Stimulated activated memory B cell treated with anti-CD40 and anti-IgM and Interleukin-4, amounts not matched to agents 10 μg/mL and 1 μg/mL and 100 μg/mL, for 72 hours (primary cell): ENCODE results near the gene KIF26A.

Experiments used
- ATAC-seq: fragments of 150-1000 bp; cut with Tn5 transposase; 2 replicates; pipeline ENCODE4 v1.10.0; 2021
- H3K27ac Mint-ChIP-seq: one replicate; pipeline ENCODE4 v1.8.0; 2022; ENCODE audit warnings: mild to moderate bottlenecking, mixed read lengths
- H3K27me3 Mint-ChIP-seq: one replicate; pipeline ENCODE4 v1.8.0; 2022; ENCODE audit warnings: mixed read lengths
- H3K36me3 Mint-ChIP-seq: one replicate; pipeline ENCODE4 v1.8.0; 2022; ENCODE audit warnings: mixed read lengths
- H3K4me1 Mint-ChIP-seq: one replicate; pipeline ENCODE4 v1.8.0; 2022; ENCODE audit warnings: mixed read lengths
- H3K4me3 Mint-ChIP-seq: one replicate; pipeline ENCODE4 v1.8.0; 2022; ENCODE audit warnings: mild to moderate bottlenecking, moderate library complexity, mixed read lengths
- H3K9me3 Mint-ChIP-seq: one replicate; pipeline ENCODE4 v1.8.0; 2022; ENCODE audit warnings: mixed read lengths

KIF26A gene

GRCh38 chr14:104140463-104141331, 2.3 kb downstream of the KIF26A start:
- H3K27ac Mint-ChIP-seq, result no peak overlapping the region
- no peaks in the 10 kb centered on the region for H3K9me3 Mint-ChIP-seq
- ATAC-seq, result no peak
- H3K4me1 Mint-ChIP-seq, result peaks cover 12% of the 10 kb centered on the region
- no peaks in the 10 kb centered on the region for H3K36me3 Mint-ChIP-seq
- peaks cover 69% of the 10 kb centered on the region for H3K27me3 Mint-ChIP-seq
- H3K4me3 Mint-ChIP-seq, result no peak overlapping the region

- H3K4me1 Mint-ChIP-seq, result peaks cover 11% of the 10 kb centered on the region
- no peaks in the 10 kb centered on the region for H3K9me3 Mint-ChIP-seq
- ATAC-seq, result no peak
- H3K27ac Mint-ChIP-seq, result no peak overlapping the region
- H3K4me3 Mint-ChIP-seq, result no peak overlapping the region
- peaks cover 74% of the 10 kb centered on the region for H3K27me3 Mint-ChIP-seq
- no peaks in the 10 kb centered on the region for H3K36me3 Mint-ChIP-seq
Measured at GRCh38 chr14:104141621-104142091, 3.3 kb downstream of the KIF26A start.

DNA sequence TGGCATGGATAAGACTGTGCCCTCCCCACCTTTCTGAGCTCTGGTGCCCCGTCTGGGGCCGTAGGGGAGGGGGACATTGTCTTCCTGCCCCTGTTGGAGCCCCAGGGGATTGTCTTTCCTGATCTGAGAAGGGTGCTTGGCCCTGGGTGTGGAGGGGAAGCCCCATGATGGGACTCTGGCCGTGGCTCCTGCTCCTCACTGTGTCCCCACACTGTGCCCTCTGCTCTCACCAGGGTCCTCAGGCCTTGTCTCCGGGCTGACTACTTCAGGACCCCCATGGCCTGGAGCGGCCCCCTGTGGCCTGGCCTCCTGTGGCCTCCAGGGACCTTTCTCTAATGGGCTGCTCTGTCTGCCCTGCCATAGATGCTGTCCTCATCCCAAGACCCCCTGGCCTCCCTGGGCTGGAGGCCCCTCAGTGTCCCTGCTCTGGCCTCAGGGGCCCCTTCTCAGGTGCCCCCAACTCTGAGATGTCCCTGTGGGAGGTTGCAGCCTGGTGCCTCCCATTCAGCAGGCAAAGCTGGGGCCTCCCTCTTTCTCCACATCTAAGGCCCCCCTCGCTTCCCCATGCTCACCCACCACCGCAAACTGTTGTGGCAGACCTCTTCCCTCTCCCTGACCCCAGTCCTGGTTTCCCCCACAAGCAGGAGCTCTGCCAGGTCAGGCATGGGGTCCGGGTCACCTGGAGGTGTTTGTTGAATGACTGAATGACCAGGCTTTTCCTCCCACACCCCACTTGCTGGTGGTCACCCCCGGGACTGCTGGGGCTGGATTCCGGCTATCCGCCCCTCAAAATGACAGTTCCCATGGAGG, 4.0 kb downstream of the KIF26A start:
- ATAC-seq, result no peak
- Mint-ChIP-seq H3K4me1 (peaks cover 4% of the 10 kb centered on the region), H3K4me3 (no peak overlapping the region), H3K36me3 (no peaks in the 10 kb centered on the region), H3K27me3 (peaks cover 74% of the 10 kb centered on the region), H3K27ac (no peak overlapping the region), H3K9me3 (no peaks in the 10 kb centered on the region)

- peaks cover 4% of the 10 kb centered on the region for H3K4me1 Mint-ChIP-seq
- H3K27ac Mint-ChIP-seq, result no peak overlapping the region
- peaks cover 80% of the 10 kb centered on the region for H3K27me3 Mint-ChIP-seq
- no peak overlapping the region for H3K4me3 Mint-ChIP-seq
- no peaks in the 10 kb centered on the region for H3K9me3 Mint-ChIP-seq
- no peak for ATAC-seq
- H3K36me3 Mint-ChIP-seq, result no peaks in the 10 kb centered on the region
Measured at GRCh38 chr14:104142946-104143470, 4.6 kb downstream of the KIF26A start.

DNA sequence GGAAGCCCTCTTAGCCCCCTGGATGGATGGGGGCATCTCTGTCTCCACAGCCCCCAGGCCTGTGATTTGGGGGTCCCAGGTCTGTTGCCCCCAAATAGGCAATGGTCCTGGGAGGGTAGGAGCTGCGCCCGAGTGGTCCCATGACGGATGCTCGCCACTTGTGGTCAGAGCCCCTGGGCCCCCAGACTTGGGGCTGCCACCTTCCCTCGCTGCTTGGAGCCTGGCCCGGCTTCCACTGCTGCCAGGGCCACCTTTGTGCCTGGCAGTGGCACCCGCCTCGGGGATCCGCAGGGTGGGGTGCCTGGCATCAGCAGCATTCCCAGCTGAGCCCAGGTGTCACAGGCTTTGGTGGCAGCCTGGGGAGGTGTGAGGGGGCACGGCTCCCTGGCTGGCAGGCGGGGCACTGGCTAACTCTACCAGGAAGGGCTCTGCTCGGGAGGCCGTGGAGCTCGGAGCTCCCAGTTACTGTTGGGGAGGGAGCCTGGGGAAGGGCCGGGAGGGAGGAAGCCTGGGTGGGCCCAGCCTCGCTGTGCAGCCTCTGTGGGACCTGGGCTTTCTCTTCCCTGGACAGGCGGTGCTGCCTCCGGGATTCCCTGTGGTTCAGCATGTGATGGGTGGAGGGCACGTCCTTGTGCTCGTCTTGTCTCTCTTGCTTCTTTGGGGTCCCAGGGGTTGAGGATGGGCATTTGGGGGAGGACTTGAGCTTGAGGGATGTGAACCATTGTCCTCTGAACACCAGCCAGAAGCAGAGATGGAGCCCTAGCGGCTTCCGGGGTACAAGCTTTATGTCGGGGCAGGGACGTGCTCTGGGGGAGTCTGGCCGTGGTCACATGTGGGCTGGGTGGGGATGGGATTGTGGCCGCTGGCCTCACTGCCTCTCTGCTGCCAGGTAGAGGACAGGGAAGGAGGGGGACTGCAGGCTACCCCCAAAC, 5.4 kb downstream of the KIF26A start:
- peaks cover 87% of the 10 kb centered on the region for H3K27me3 Mint-ChIP-seq

GRCh38 chr14:104144453-104144790, 6.0 kb downstream of the KIF26A start:
- no peak overlapping the region for H3K4me3 Mint-ChIP-seq
- H3K9me3 Mint-ChIP-seq, result no peaks in the 10 kb centered on the region
- H3K36me3 Mint-ChIP-seq, result no peaks in the 10 kb centered on the region
- no peak for ATAC-seq
- H3K4me1 Mint-ChIP-seq, result peaks cover under 1% of the 10 kb centered on the region
- H3K27me3 Mint-ChIP-seq, result peaks cover 81% of the 10 kb centered on the region
- no peak overlapping the region for H3K27ac Mint-ChIP-seq

More for the DNA sequence above, 5.4 kb downstream of the KIF26A start:
- H3K9me3 Mint-ChIP-seq, result no peaks in the 10 kb centered on the region
- H3K4me3 Mint-ChIP-seq, result no peak overlapping the region
- no peaks in the 10 kb centered on the region for H3K36me3 Mint-ChIP-seq
- no peak overlapping the region for H3K27ac Mint-ChIP-seq
- peaks cover 4% of the 10 kb centered on the region for H3K4me1 Mint-ChIP-seq
- no peak for ATAC-seq

GRCh38 chr14:104144911-104145825, 6.8 kb downstream of the KIF26A start:
- H3K27me3 Mint-ChIP-seq, result peaks cover 74% of the 10 kb centered on the region
- no peaks in the 10 kb centered on the region for H3K4me1 Mint-ChIP-seq
- H3K36me3 Mint-ChIP-seq, result no peaks in the 10 kb centered on the region
- H3K9me3 Mint-ChIP-seq, result no peaks in the 10 kb centered on the region
- no peak overlapping the region for H3K4me3 Mint-ChIP-seq
- H3K27ac Mint-ChIP-seq, result no peak overlapping the region
- no peak for ATAC-seq

- no peaks in the 10 kb centered on the region for H3K36me3 Mint-ChIP-seq
- peaks cover 65% of the 10 kb centered on the region for H3K27me3 Mint-ChIP-seq
- no peak overlapping the region for H3K27ac Mint-ChIP-seq
- no peaks in the 10 kb centered on the region for H3K4me1 Mint-ChIP-seq
- no peaks in the 10 kb centered on the region for H3K9me3 Mint-ChIP-seq
- no peak overlapping the region for H3K4me3 Mint-ChIP-seq
- no peak for ATAC-seq
Measured at GRCh38 chr14:104145826-104146601, 7.6 kb downstream of the KIF26A start.

DNA sequence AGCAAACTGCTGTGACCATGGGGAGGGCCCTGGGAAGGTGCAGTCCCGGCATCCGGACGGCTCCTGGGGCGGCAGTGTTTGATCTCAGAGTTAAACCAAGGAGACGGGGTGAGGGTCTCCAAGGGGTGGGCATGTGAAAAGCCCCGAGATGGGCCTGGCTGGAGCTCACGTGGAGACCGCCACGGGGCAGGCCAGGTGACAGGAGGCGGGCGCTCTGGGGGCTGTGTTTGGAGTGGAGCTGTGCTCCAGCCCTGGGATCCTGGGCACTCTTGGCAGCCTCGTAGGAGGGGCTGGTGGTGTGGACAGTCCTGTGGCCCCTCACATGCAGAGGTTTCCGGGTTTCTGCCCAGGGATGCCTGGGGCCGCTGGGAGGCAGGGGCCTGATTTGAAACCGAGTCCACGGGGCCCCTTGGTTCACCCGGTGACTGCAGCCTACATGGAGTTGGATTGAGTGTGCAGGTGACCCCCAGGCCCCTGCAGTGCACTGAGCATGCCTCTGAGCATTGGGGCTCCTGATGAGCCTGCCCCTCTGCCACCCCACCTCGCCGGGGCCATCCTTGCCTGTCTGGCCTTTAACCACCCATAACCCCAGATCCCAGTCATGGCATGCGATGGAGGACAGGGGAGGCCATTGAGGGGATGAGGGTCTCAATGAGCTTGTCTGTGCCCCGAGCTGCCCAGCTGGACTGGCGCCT, 8.4 kb downstream of the KIF26A start:
- Mint-ChIP-seq H3K36me3 (no peaks in the 10 kb centered on the region), H3K9me3 (no peaks in the 10 kb centered on the region)

DNA sequence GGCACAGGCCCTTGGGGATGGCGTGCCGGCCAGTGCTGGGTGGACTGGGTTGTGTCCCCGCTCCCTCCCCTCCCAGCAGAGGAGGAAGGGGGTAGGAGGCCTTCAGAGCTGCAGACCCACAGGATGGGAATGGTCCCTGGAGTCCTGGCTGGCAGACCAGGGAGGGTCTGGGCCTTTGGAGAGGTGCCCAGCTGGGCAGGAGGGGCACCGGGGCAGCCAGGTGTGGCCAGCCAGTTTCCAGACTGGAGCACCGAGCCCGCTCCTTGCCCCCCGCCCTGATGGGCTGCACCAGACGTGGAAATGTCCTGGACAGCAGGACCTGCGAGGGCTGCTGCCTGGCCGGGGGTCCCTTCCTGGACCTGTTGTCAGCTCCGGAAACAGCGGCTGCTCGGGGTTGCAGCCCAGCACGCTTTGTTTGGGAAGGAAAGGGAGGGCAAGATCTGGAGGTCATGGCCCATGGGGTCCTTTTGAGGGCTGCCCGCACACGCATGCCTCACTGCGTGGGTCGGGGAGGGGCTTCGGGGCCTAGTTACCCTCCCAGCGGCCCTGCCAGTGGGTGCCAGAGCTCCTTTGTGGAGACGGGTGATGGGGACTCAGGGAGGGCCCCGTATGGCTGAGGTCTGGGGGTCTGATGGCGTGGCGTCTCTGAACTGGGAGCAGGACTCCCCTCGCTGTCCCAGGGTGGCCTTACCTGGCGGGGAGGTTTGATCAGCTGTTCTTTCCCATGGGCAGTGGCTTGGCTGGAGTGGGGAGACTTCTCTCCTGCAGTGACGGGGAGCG, 9.1 kb downstream of the KIF26A start:
- no peaks in the 10 kb centered on the region for H3K4me1 Mint-ChIP-seq
- no peak for ATAC-seq

More for the DNA sequence above, 8.4 kb downstream of the KIF26A start:
- Mint-ChIP-seq H3K4me1 (no peaks in the 10 kb centered on the region), H3K27ac (no peak overlapping the region), H3K4me3 (no peak overlapping the region), H3K27me3 (peaks cover 65% of the 10 kb centered on the region)
- no peak for ATAC-seq

DNA sequence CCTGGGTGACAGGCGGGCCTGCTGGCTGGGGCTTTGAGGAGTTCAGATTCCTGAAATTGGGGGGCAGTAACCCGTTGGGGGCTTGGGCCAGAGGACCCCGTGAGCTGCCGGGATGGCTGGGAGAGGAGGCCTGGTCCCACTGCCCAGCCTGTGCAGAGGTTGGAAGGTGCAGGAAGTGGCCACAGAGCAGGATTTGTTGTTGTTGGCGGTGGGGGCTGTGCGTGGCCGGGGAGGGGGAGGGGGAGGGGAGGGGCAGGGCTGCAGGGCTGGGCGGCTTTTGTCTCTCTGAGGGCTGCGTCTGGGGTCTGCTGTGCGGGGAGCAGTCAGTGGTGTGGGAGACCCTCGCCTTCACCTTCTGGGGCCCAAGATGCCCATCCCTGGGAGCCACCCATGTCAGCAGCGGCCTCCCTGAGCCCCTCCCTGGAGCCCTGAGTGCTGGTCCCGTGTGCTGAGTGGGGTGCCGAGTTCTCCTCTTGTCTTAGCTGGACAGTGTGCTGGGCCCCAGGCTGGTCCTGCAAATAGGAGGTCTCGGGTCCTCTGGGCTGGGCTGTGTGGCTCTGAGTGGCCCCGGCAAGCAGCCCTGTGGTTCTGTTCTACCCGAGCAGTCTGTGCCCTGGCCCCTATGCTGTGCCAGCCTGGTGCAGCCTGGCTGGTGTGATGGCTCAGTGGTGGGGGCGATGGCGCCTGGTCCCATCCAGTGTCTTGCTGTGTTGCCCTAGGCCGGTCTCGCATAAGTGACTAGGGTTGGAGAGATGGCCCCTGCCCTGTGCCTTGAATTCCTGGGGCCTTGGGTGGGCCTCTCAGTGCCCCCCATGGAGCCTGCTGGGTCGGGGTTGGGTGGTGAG, 10.3 kb downstream of the KIF26A start:
- H3K27ac Mint-ChIP-seq, result no peak overlapping the region
- no peaks in the 10 kb centered on the region for H3K9me3 Mint-ChIP-seq
- H3K4me3 Mint-ChIP-seq, result no peak overlapping the region
- no peaks in the 10 kb centered on the region for H3K36me3 Mint-ChIP-seq
- ATAC-seq, result no peak
- peaks cover 48% of the 10 kb centered on the region for H3K27me3 Mint-ChIP-seq
- H3K4me1 Mint-ChIP-seq, result no peaks in the 10 kb centered on the region

More for the DNA sequence above, 9.1 kb downstream of the KIF26A start:
- Mint-ChIP-seq H3K4me3 (no peak overlapping the region), H3K27ac (no peak overlapping the region), H3K27me3 (peaks cover 60% of the 10 kb centered on the region), H3K36me3 (no peaks in the 10 kb centered on the region), H3K9me3 (no peaks in the 10 kb centered on the region)

- no peak overlapping the region for H3K4me3 Mint-ChIP-seq
- no peaks in the 10 kb centered on the region for H3K9me3 Mint-ChIP-seq
- ATAC-seq, result no peak
- no peaks in the 10 kb centered on the region for H3K36me3 Mint-ChIP-seq
- peaks cover 48% of the 10 kb centered on the region for H3K27me3 Mint-ChIP-seq
- H3K4me1 Mint-ChIP-seq, result no peaks in the 10 kb centered on the region
- no peak overlapping the region for H3K27ac Mint-ChIP-seq
Measured at GRCh38 chr14:104149278-104149595, 10.8 kb downstream of the KIF26A start.
